Measurements from ENCODE around the gene DNAI2.

DNA sequence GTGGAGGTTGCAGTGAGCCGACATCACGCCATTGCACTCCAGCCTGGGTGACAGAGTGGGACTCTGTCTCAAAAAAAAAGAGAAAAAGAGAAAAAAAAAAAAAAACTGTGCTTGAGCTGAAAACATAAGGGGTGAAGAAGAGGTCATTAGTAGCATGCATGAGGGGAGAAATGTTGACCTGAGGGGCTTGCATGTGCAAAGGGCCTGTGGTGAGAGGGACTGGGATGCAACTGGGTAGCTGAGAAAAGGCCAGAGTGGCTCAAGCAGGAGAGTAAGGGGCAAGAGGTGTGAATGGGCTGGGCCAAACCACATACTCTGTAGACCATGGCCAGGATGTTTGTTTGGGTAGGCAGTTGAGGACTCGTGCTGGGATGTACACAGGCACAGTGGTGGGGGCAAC lies 55.3 kb downstream of the DNAI2 start:
- TF ChIP-seq, protein P1, sequence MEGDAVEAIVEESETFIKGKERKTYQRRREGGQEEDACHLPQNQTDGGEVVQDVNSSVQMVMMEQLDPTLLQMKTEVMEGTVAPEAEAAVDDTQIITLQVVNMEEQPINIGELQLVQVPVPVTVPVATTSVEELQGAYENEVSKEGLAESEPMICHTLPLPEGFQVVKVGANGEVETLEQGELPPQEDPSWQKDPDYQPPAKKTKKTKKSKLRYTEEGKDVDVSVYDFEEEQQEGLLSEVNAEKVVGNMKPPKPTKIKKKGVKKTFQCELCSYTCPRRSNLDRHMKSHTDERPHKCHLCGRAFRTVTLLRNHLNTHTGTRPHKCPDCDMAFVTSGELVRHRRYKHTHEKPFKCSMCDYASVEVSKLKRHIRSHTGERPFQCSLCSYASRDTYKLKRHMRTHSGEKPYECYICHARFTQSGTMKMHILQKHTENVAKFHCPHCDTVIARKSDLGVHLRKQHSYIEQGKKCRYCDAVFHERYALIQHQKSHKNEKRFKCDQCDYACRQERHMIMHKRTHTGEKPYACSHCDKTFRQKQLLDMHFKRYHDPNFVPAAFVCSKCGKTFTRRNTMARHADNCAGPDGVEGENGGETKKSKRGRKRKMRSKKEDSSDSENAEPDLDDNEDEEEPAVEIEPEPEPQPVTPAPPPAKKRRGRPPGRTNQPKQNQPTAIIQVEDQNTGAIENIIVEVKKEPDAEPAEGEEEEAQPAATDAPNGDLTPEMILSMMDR (conservative IDR thresholded peaks at IDR 0.05; ENCODE audit: low read length), result no peak
- no peak for TF ChIP-seq EZH2phosphoT487 (IDR thresholded peaks at IDR 0.05; ENCODE audit: borderline replicate concordance)

Measured in Loucy (cell line).